Measurements from ENCODE around the gene TIMM10.
A peak's percentile ranks its signal among the peaks of the same experiment; 100 is the strongest.

TIMM10 gene

DNA sequence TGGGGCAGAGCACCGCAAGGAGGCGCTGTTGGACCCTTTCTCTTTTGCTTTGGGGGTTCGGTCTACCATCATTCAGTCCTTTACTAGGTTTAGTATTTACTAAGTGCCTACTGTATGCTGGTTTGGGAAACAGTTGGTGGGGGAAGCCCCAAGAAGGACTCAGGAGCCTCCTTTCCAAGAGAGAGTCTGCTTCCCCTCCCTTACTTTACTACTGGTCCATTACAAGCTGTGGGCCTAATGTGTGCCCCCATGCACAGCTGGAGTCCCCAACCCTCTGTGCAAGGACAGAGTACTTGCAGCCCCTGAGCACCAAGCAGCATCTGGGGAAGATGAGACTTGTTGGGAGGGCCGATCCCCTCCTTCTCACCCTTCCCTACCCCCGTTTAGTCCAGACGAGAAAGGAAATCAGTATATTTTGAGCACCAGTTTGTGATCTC lies 37.8 kb upstream of the TIMM10 start:
- peaks cover 16% of the 10 kb centered on the region for H3K4me1 ChIP-seq (ENCODE audit: insufficient read depth, low read length, severe bottlenecking)
- no peaks in the 10 kb centered on the region for H3K27me3 ChIP-seq (ENCODE audit: insufficient read depth, low read length)
- H3K4me2 ChIP-seq (ENCODE audit: low read length): peak overlapping the region; percentile 96
- H3F3A ChIP-seq (ENCODE audit: insufficient read depth, low read length): no peaks in the 10 kb centered on the region
- no peaks in the 10 kb centered on the region for H3K36me3 ChIP-seq (ENCODE audit: insufficient read depth, low read length)
- no peak for TF ChIP-seq EZH2 (IDR thresholded peaks at IDR 0.05; ENCODE audit: borderline replicate concordance, low read length)
- TF ChIP-seq, protein P1, sequence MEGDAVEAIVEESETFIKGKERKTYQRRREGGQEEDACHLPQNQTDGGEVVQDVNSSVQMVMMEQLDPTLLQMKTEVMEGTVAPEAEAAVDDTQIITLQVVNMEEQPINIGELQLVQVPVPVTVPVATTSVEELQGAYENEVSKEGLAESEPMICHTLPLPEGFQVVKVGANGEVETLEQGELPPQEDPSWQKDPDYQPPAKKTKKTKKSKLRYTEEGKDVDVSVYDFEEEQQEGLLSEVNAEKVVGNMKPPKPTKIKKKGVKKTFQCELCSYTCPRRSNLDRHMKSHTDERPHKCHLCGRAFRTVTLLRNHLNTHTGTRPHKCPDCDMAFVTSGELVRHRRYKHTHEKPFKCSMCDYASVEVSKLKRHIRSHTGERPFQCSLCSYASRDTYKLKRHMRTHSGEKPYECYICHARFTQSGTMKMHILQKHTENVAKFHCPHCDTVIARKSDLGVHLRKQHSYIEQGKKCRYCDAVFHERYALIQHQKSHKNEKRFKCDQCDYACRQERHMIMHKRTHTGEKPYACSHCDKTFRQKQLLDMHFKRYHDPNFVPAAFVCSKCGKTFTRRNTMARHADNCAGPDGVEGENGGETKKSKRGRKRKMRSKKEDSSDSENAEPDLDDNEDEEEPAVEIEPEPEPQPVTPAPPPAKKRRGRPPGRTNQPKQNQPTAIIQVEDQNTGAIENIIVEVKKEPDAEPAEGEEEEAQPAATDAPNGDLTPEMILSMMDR (IDR thresholded peaks at IDR 0.05; ENCODE audit: low read length): peak; percentile 94; the same call in 1 of the 2 replicates
- peak overlapping the region; percentile 99 for H3K4me3 ChIP-seq (ENCODE audit: low read depth, low read length, poor library complexity, severe bottlenecking)
- H3K9me2 ChIP-seq (ENCODE audit: low read depth, low read length): no peaks in the 10 kb centered on the region
- no peaks in the 10 kb centered on the region for H3K9me3 ChIP-seq (ENCODE audit: low read length)
- no peak overlapping the region for H2AFZ ChIP-seq (ENCODE audit: low read length)
- H3K79me2 ChIP-seq (ENCODE audit: insufficient read depth, low read length): no peaks in the 10 kb centered on the region
- no peaks in the 10 kb centered on the region for H4K20me1 ChIP-seq (ENCODE audit: insufficient read depth, low read length)
- H3K9ac ChIP-seq (ENCODE audit: low read length): peak overlapping the region; percentile 96
- no peak overlapping the region for H3K27ac ChIP-seq (ENCODE audit: low read depth, low read length, poor library complexity, severe bottlenecking)

DNA sequence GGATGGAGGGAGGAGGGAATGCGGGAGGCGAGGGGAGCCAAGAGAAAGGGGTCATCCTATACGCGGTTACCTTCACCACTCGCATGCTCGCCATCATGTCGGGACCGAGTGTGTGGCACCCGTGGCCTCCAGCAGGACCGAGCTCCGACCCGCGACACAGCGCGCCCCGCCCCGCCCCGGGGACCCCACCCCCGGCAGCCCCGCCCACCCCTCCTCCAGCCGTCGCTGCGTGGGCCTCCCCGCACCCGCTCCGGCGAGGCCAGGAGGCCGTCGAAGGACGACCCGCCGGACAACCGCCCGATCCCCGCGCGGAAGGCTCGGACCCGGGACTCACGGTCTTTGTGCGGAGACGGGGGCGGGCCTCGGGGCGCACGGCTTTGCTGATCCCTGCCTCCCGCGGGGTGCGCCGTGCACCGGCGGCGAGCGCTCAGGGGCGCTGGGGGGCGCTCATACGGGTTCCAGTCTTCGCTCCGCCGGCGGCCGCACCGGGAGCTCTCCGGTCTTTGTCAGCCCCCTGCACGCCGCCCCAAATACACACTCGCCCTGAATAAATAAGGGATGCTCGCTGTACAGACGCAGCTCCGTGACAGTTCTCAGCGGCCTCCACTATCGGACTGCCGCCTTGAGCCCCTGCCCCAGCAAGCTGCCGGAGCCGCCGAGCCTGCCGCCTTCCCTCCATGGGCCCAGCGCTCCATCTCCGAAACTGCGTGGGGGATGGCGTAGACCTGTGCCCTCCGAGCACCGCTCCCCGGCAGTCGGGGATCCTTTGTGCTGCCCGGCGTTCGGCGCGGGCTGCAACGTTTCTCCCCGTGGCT lies 37.2 kb upstream of the TIMM10 start, which contains the start of gene UBE2L6:
Gene UBE2L6, minus strand, starts transcription at position 158 of the 815 bp plus-strand sequence. Its CDS starts 61 bp downstream, at position 97.
- no peaks in the 10 kb centered on the region for H3K79me2 ChIP-seq (ENCODE audit: insufficient read depth, low read length)
- no peaks in the 10 kb centered on the region for H3F3A ChIP-seq (ENCODE audit: insufficient read depth, low read length)
- peaks cover 16% of the 10 kb centered on the region for H3K4me1 ChIP-seq (ENCODE audit: insufficient read depth, low read length, severe bottlenecking)
- no peaks in the 10 kb centered on the region for H3K36me3 ChIP-seq (ENCODE audit: insufficient read depth, low read length)
- peak within 1 kb of the TSS; percentile 99 for H3K4me3 ChIP-seq (ENCODE audit: low read depth, low read length, poor library complexity, severe bottlenecking)
- TF ChIP-seq EZH2 (IDR thresholded peaks at IDR 0.05; ENCODE audit: borderline replicate concordance, low read length): no peak
- TF ChIP-seq, protein P1 (IDR thresholded peaks at IDR 0.05; ENCODE audit: low read length): no peak; the same call in 1 of the 2 replicates
- H3K4me2 ChIP-seq (ENCODE audit: low read length): peak within 1 kb of the TSS; percentile 96
- peak within 1 kb of the TSS; percentile 96 for H3K9ac ChIP-seq (ENCODE audit: low read length)
- peak within 1 kb of the TSS; percentile 56 for H3K27ac ChIP-seq (ENCODE audit: low read depth, low read length, poor library complexity, severe bottlenecking)
- H2AFZ ChIP-seq (ENCODE audit: low read length): peak within 1 kb of the TSS; percentile 84
- H4K20me1 ChIP-seq (ENCODE audit: insufficient read depth, low read length): no peaks in the 10 kb centered on the region
- no peaks in the 10 kb centered on the region for H3K27me3 ChIP-seq (ENCODE audit: insufficient read depth, low read length)
- H3K9me2 ChIP-seq (ENCODE audit: low read depth, low read length): no peaks in the 10 kb centered on the region
- no peaks in the 10 kb centered on the region for H3K9me3 ChIP-seq (ENCODE audit: low read length)

DNA sequence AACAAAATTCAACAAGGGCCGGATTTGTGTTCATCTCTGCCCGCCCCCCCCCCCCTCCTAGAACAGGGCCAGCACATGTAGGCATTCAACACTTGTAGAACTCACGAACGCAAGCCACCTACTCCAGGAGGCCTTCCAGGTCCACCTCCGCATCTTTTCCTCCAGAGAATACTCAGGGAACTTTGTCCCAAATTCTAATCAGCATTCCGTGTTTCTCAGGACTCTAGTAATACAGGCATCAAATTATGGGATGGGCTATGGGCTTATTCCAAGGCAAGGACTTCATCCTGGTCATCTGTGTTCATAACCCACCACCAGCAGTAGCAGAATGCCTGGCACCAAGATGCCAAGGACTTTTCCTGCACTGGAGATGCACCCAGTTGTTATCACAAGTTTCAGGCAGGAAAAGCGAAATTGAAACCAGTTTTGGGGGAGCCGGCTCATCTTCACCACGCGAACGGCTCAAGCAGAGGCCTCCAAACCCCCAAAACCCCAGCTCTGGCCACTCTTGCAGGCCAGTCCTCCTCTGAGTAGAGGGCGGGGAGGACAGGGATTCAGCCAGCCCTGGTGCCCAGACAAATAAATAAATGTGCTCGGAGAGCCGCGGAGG lies 36.5 kb upstream of the TIMM10 start:
- H3K4me2 ChIP-seq (ENCODE audit: low read length): peak overlapping the region; percentile 96
- no peaks in the 10 kb centered on the region for H3K79me2 ChIP-seq (ENCODE audit: insufficient read depth, low read length)
- TF ChIP-seq, protein P1 (IDR thresholded peaks at IDR 0.05; ENCODE audit: low read length): no peak
- no peak for TF ChIP-seq EZH2 (IDR thresholded peaks at IDR 0.05; ENCODE audit: borderline replicate concordance, low read length)
- H3K9ac ChIP-seq (ENCODE audit: low read length): peak overlapping the region; percentile 96
- H3K4me1 ChIP-seq (ENCODE audit: insufficient read depth, low read length, severe bottlenecking): peaks cover 16% of the 10 kb centered on the region
- no peaks in the 10 kb centered on the region for H3K9me2 ChIP-seq (ENCODE audit: low read depth, low read length)
- no peaks in the 10 kb centered on the region for H3K36me3 ChIP-seq (ENCODE audit: insufficient read depth, low read length)
- no peaks in the 10 kb centered on the region for H4K20me1 ChIP-seq (ENCODE audit: insufficient read depth, low read length)
- no peaks in the 10 kb centered on the region for H3K27me3 ChIP-seq (ENCODE audit: insufficient read depth, low read length)
- peak overlapping the region; percentile 99 for H3K4me3 ChIP-seq (ENCODE audit: low read depth, low read length, poor library complexity, severe bottlenecking)
- H2AFZ ChIP-seq (ENCODE audit: low read length): peak overlapping the region; percentile 84
- no peaks in the 10 kb centered on the region for H3K9me3 ChIP-seq (ENCODE audit: low read length)
- peak overlapping the region; percentile 9 for H3K27ac ChIP-seq (ENCODE audit: low read depth, low read length, poor library complexity, severe bottlenecking)
- no peaks in the 10 kb centered on the region for H3F3A ChIP-seq (ENCODE audit: insufficient read depth, low read length)
